HL-60 (cell line): Measurements from ENCODE around the gene FAM24B.

ENCODE experiments used
- CTCF ChIP-seq: IDR thresholded peaks from one replicate; pipeline ENCODE4 v1.5.1; 2011; ENCODE audit warnings: low read length, control low read depth, inconsistent platforms; ENCODE audit not compliant: insufficient read depth
- GABPA ChIP-seq: IDR thresholded peaks from 2 replicates; pipeline ENCODE4 v1.6.1; 2012; ENCODE audit warnings: low read depth
- POLR2AphosphoS5 ChIP-seq: IDR thresholded peaks from 2 replicates; pipeline ENCODE4 v1.6.1; 2012; ENCODE audit warnings: low read depth
- REST ChIP-seq: IDR thresholded peaks from 2 replicates; pipeline ENCODE4 v1.6.1; 2012; ENCODE audit warnings: low read depth; ENCODE audit not compliant: insufficient replicate concordance
- SPI1 ChIP-seq: IDR thresholded peaks from 2 replicates; pipeline ENCODE4 v1.6.1; 2012; ENCODE audit warnings: low read depth, mild to moderate bottlenecking, borderline replicate concordance

GRCh38 chr10:122910310-122910709, 30.9 kb upstream of the FAM24B start, which contains the start of gene FAM24A:
- TF ChIP-seq POLR2AphosphoS5 (no peak), CTCF (no peak), REST (no peak), SPI1 (no peak), GABPA (no peak)
